Endothelial cell of umbilical vein (primary cell): Measurements from ENCODE around the gene LDLRAD3. TPM values are rescaled to one million over a fixed set of nuclear protein-coding genes. Genes with fewer than 3 reads are reported as not detected.

Experiments used
- BruUV-seq: library from RNA; stranded (reverse); fragments of 400-500 nt; replicated peaks from 2 replicates; lab custom pipeline; 2021; lab: Mats Ljungman, UMichigan
- CTCF ChIA-PET: fragments of 300-600, 350-600 bp; sonication (Branson Sonifier 250); formaldehyde crosslinking; loops from one replicate; lab custom pipeline; 2021; ENCODE audit warnings: antibody characterized with exemption, inconsistent platforms; lab: Charles Lee
- POLR2A ChIA-PET: fragments of 300-600, 350-600 bp; sonication (Branson Sonifier 250); formaldehyde crosslinking; loops from one replicate; lab custom pipeline; 2021; ENCODE audit warnings: antibody characterized with exemption, inconsistent platforms; lab: Charles Lee
- DNase-seq: peaks from one replicate; pipeline ENCODE4 v3.0.0-alpha.2; 2011; ENCODE audit warnings: low read depth, low spot score
- FAIRE-seq: peaks from 2 replicates; lab custom pipeline; 2011; peaks lifted over from hg19 to GRCh38; lab: Jason Lieb, UNC
- H2AFZ ChIP-seq: 2 replicates; pipeline ENCODE4 v1.6.0; 2012; ENCODE audit warnings: low read depth, low read length, control low read depth, inconsistent platforms
- H3K27ac ChIP-seq: 2 replicates; pipeline ENCODE4 v1.5.1; 2011; ENCODE audit warnings: low read depth, mild to moderate bottlenecking, control low read depth, low read length, moderate library complexity; ENCODE audit not compliant: insufficient read depth
- H3K27me3 ChIP-seq, 2 experiments: 2 replicates each; pipeline versions ENCODE4 v1.6.0 to v1.6.1; 2011; ENCODE audit warnings: low read length in 2 of 2, mixed read lengths in 1 of 2; ENCODE audit not compliant: control insufficient read depth in 2 of 2, insufficient read depth in 2 of 2
- H3K36me3 ChIP-seq, 2 experiments: 2 replicates in 1 of 2; 3 replicates in 1 of 2; pipeline ENCODE4 v1.5.1; 2011; ENCODE audit warnings: low read length in 2 of 2, mild to moderate bottlenecking in 1 of 2, moderate library complexity in 1 of 2; ENCODE audit not compliant: control insufficient read depth in 2 of 2, insufficient read depth in 2 of 2; ENCODE audit errors: extremely low read depth in 1 of 2
- H3K4me1 ChIP-seq: 3 replicates; pipeline ENCODE4 v1.5.1; 2011; ENCODE audit warnings: mild to moderate bottlenecking, low read length; ENCODE audit not compliant: control insufficient read depth, insufficient read depth; ENCODE audit errors: extremely low read depth
- H3K4me2 ChIP-seq: 2 replicates; pipeline ENCODE4 v1.6.1; 2011; ENCODE audit warnings: low read length, control low read depth, mixed read lengths; ENCODE audit not compliant: insufficient read depth
- H3K4me3 ChIP-seq, 3 experiments: fragments of 200-600 bp in 1 of 3; sonication (generic), shearing (Covaris generic) in 1 of 3; replicated peaks in 1 of 3; 2 replicates each; pipeline ENCODE4 v1.5.1; 2011 to 2016; ENCODE audit warnings: control low read depth in 3 of 3, low read length in 3 of 3, mild to moderate bottlenecking in 2 of 3, inconsistent platforms in 1 of 3, low read depth in 1 of 3, moderate library complexity in 1 of 3; ENCODE audit not compliant: insufficient read depth in 1 of 3
- H3K79me2 ChIP-seq: 2 replicates; pipeline ENCODE4 v1.6.0; 2012; ENCODE audit warnings: low read length, inconsistent platforms; ENCODE audit not compliant: control insufficient read depth, insufficient read depth
- H3K9ac ChIP-seq: replicated peaks from 2 replicates; pipeline ENCODE3; 2011; ENCODE audit warnings: low read length, control low read depth; ENCODE audit not compliant: insufficient read depth; ENCODE audit errors: extremely low read depth
- H3K9me1 ChIP-seq: replicated peaks from 3 replicates; pipeline ENCODE4 v1.6.0; 2011; ENCODE audit warnings: mild to moderate bottlenecking, low read length; ENCODE audit not compliant: control insufficient read depth, insufficient read depth; ENCODE audit errors: extremely low read depth
- H3K9me3 ChIP-seq: replicated peaks from 2 replicates; pipeline ENCODE4 v1.5.1; 2012; ENCODE audit warnings: low read length, inconsistent platforms; ENCODE audit not compliant: control insufficient read depth, insufficient read depth
- H4K20me1 ChIP-seq: replicated peaks from 2 replicates; pipeline ENCODE3; 2011; ENCODE audit warnings: mild to moderate bottlenecking, low read length; ENCODE audit not compliant: control insufficient read depth, insufficient read depth; ENCODE audit errors: extremely low read depth
- CTCF ChIP-seq, 2 donors: IDR thresholded peaks; 1 replicate in 1 of 2; 2 replicates in 1 of 2; pipeline ENCODE4 v1.5.1; 2011; ENCODE audit warnings: low read length in 2 of 2, mild to moderate bottlenecking in 2 of 2, moderate library complexity in 2 of 2, control low read depth in 1 of 2, inconsistent platforms in 1 of 2, low read depth in 1 of 2; ENCODE audit not compliant: insufficient read depth in 1 of 2; ENCODE audit errors: extremely low read depth in 1 of 2
- EZH2 ChIP-seq: IDR thresholded peaks from 2 replicates; pipeline ENCODE4 v1.6.1; 2012; ENCODE audit warnings: borderline replicate concordance, low read depth, mild to moderate bottlenecking, moderate library complexity, low read length, inconsistent platforms; ENCODE audit not compliant: severe bottlenecking
- FOS ChIP-seq: IDR thresholded peaks from 2 replicates; pipeline ENCODE4 v1.6.1; 2011; ENCODE audit warnings: mild to moderate bottlenecking, low read length, moderate library complexity, borderline replicate concordance; ENCODE audit not compliant: insufficient read depth
- GATA2 ChIP-seq: IDR thresholded peaks from 2 replicates; pipeline ENCODE4 v1.7.0; 2011; ENCODE audit warnings: low read depth, mild to moderate bottlenecking, moderate library complexity, mixed read lengths, low read length; ENCODE audit not compliant: insufficient read length, insufficient read depth
- JUN ChIP-seq: IDR thresholded peaks from 2 replicates; pipeline ENCODE4 v1.6.1; 2011; ENCODE audit warnings: borderline replicate concordance, low read depth; ENCODE audit not compliant: insufficient read length, insufficient read depth
- MAX ChIP-seq: IDR thresholded peaks from 2 replicates; pipeline ENCODE4 v1.6.1; 2011; ENCODE audit not compliant: insufficient read depth, insufficient read length
- MYC ChIP-seq: IDR thresholded peaks from one replicate; pipeline ENCODE4 v1.6.1; 2011; ENCODE audit warnings: mild to moderate bottlenecking, low read depth, low read length
- POLR2A ChIP-seq: IDR thresholded peaks from 2 replicates; pipeline ENCODE4 v1.6.1; 2012; ENCODE audit warnings: low read depth, mild to moderate bottlenecking, control low read depth, low read length
- POLR2AphosphoS5 ChIP-seq: IDR thresholded peaks from 2 replicates; pipeline ENCODE4 v1.6.1; 2012; ENCODE audit warnings: low read depth, mild to moderate bottlenecking, control low read depth, low read length, moderate library complexity; ENCODE audit not compliant: insufficient read depth
- dilution Hi-C: fragments of 300-500 bp; cut with MboI; formaldehyde crosslinking; loops from one replicate; pipeline ENCODE4 v1.15.0; 2019; ENCODE audit warnings: low sequenced_read_pairs; ENCODE audit not compliant: extremely low pct_ligation_motif_present
- intact Hi-C: fragments of 100-400 bp; cut with micrococcal nuclease; formaldehyde crosslinking; loops from one replicate; pipeline ENCODE4 v1.10.0; 2022
- polyA plus RNA-seq, 4 experiments: library from polyadenylated mRNA; depleted of rRNA in 3 of 4; stranded (reverse) in 3 of 4; unstranded in 1 of 4; fragments of >200 nt; gene quantifications; 2 replicates each; pipeline versions ENCODE4 v1.2.1 to v1.2.3, GENCODE V29; 2011 to 2012; ENCODE audit warnings: missing spikeins in 1 of 4
- total RNA-seq: library from RNA; stranded (reverse); gene quantifications from 2 replicates; pipeline ENCODE4 v1.2.3, GENCODE V29; 2021

Gene LDLRAD3
- total and polyA plus RNA-seq, 2 donors (not counting 3 experiments of a cell fraction or from before 2014, with no cell fraction given) = 17.9 to 25.1 TPM

- ChIA-PET CTCF (no interaction called here), POLR2A (no interaction called here)
- dilution Hi-C loops (no loop called here), intact Hi-C loops (no loop called here)
- Histone ChIP-seq H3K27me3 (no peaks in the 10 kb centered on the region), H3K9ac (no peak overlapping the region), H3K4me3 (no peak overlapping the region), H3K9me1 (no peaks in the 10 kb centered on the region), H2AFZ (no peak overlapping the region), H4K20me1 (no peaks in the 10 kb centered on the region), H3K27ac (no peak overlapping the region), H3K36me3 (no peaks in the 10 kb centered on the region), H3K9me3 (no peaks in the 10 kb centered on the region), H3K4me1 (peaks cover 21% of the 10 kb centered on the region), H3K4me2 (no peak overlapping the region), H3K79me2 (no peaks in the 10 kb centered on the region)
- FAIRE-seq = no peak
- DNase-seq = no peak
- BruUV-seq = no TSS peak
- TF ChIP-seq MYC (no peak), POLR2AphosphoS5 (no peak), JUN (no peak), EZH2 (no peak), MAX (no peak), GATA2 (no peak), FOS (no peak), POLR2A (no peak), CTCF (IDR thresholded peaks at IDR 0.05; ENCODE audit: extremely low read depth in 1 of 2, insufficient read depth in 1 of 2, low read depth in 1 of 2, low read length in 2 of 2) (no peak)
Measured at GRCh38 chr11:36059660-36060059, 115.8 kb downstream of the LDLRAD3 start.
